Measurements from ENCODE around the gene ZFC3H1.

Gene ZFC3H1

GRCh38 chr12:71625476-71625875, 38.2 kb downstream of the ZFC3H1 start:
- H3K79me2 ChIP-seq (ENCODE audit: low read length) = peaks cover 22% of the 10 kb centered on the region
- H2AFZ ChIP-seq (ENCODE audit: low read length) = no peak overlapping the region
- H3K4me2 ChIP-seq (ENCODE audit: low read depth, low read length) = 0 out of 2 replicates have a peak overlapping the region, but pooled peaks have one; percentile 40
- no peaks in the 10 kb centered on the region for H3K27me3 ChIP-seq (replicated peaks; ENCODE audit: insufficient read depth, low read length)
- peaks cover 15% of the 10 kb centered on the region for H3K4me1 ChIP-seq (ENCODE audit: low read length)
- H3K36me3 ChIP-seq (replicated peaks; ENCODE audit: insufficient read depth, low read length) = peaks cover 35% of the 10 kb centered on the region; the same call in 1 of the 2 replicates
- no peak for DNase-seq
- no peaks in the 10 kb centered on the region for H3K9me2 ChIP-seq (replicated peaks; ENCODE audit: insufficient read depth, low read length)
- TF ChIP-seq, protein P1, sequence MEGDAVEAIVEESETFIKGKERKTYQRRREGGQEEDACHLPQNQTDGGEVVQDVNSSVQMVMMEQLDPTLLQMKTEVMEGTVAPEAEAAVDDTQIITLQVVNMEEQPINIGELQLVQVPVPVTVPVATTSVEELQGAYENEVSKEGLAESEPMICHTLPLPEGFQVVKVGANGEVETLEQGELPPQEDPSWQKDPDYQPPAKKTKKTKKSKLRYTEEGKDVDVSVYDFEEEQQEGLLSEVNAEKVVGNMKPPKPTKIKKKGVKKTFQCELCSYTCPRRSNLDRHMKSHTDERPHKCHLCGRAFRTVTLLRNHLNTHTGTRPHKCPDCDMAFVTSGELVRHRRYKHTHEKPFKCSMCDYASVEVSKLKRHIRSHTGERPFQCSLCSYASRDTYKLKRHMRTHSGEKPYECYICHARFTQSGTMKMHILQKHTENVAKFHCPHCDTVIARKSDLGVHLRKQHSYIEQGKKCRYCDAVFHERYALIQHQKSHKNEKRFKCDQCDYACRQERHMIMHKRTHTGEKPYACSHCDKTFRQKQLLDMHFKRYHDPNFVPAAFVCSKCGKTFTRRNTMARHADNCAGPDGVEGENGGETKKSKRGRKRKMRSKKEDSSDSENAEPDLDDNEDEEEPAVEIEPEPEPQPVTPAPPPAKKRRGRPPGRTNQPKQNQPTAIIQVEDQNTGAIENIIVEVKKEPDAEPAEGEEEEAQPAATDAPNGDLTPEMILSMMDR (IDR thresholded peaks at IDR 0.05; ENCODE audit: low read length) = no peak
- no peak for TF ChIP-seq EZH2phosphoT487 (IDR thresholded peaks at IDR 0.05; ENCODE audit: low read length)
- no peak for TF ChIP-seq EZH2 (optimal IDR thresholded peaks at IDR 0.05; ENCODE audit: low read depth, low read length)
- no peak overlapping the region for H3K27ac ChIP-seq (ENCODE audit: low read length)
- H3K4me3 ChIP-seq (ENCODE audit: low read length) = no peak overlapping the region
- H4K20me1 ChIP-seq (ENCODE audit: insufficient read depth, low read length) = no peaks in the 10 kb centered on the region
- H3K9me3 ChIP-seq (replicated peaks; ENCODE audit: insufficient read depth, low read length) = no peaks in the 10 kb centered on the region
- H3F3A ChIP-seq (ENCODE audit: insufficient read depth, low read length) = peaks cover 12% of the 10 kb centered on the region; the same call in 1 of the 2 replicates
- H3K9ac ChIP-seq (ENCODE audit: low read length) = no peak overlapping the region

DNA sequence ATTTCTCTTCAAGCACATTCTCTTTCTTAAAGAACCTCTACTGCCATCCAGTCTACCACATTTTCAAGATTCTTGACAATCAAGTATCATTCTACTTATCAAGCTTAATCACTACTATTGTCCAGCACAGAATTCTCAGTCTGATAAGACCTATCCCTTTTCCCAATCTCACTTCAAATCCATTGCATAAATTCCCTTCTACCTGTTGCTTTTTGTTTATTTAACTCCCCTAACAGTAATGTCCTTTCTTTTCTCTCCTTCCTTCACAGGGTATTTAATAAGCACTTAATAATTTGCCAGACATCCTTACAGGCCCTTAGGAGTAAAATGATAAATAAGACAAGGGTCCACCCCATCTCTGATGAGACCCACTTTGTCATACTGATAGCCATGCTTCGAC, 41.7 kb downstream of the ZFC3H1 start:
- no peak overlapping the region for H3K27ac ChIP-seq (ENCODE audit: low read length)
- no peaks in the 10 kb centered on the region for H3K27me3 ChIP-seq (replicated peaks; ENCODE audit: insufficient read depth, low read length)
- H3K4me2 ChIP-seq (ENCODE audit: low read depth, low read length) = no peak overlapping the region
- no peak overlapping the region for H3K4me3 ChIP-seq (ENCODE audit: low read length)
- TF ChIP-seq, protein P1 (IDR thresholded peaks at IDR 0.05; ENCODE audit: low read length) = no peak
- TF ChIP-seq EZH2phosphoT487 (IDR thresholded peaks at IDR 0.05; ENCODE audit: low read length) = no peak
- no peak for TF ChIP-seq EZH2 (optimal IDR thresholded peaks at IDR 0.05; ENCODE audit: low read depth, low read length)
- H3K79me2 ChIP-seq (ENCODE audit: low read length) = peaks cover 19% of the 10 kb centered on the region
- H3K4me1 ChIP-seq (ENCODE audit: low read length) = peaks cover 15% of the 10 kb centered on the region
- H3K9ac ChIP-seq (ENCODE audit: low read length) = no peak overlapping the region
- H3K9me2 ChIP-seq (replicated peaks; ENCODE audit: insufficient read depth, low read length) = no peaks in the 10 kb centered on the region
- no peaks in the 10 kb centered on the region for H3K9me3 ChIP-seq (replicated peaks; ENCODE audit: insufficient read depth, low read length)
- H3F3A ChIP-seq (ENCODE audit: insufficient read depth, low read length) = 0 out of 2 replicates have a peak, but pooled peaks cover 2% of the 10 kb centered on the region
- DNase-seq = no peak
- H4K20me1 ChIP-seq (ENCODE audit: insufficient read depth, low read length) = no peaks in the 10 kb centered on the region
- H3K36me3 ChIP-seq (replicated peaks; ENCODE audit: insufficient read depth, low read length) = peaks cover 23% of the 10 kb centered on the region; the same call in 1 of the 2 replicates
- no peak overlapping the region for H2AFZ ChIP-seq (ENCODE audit: low read length)

DNA sequence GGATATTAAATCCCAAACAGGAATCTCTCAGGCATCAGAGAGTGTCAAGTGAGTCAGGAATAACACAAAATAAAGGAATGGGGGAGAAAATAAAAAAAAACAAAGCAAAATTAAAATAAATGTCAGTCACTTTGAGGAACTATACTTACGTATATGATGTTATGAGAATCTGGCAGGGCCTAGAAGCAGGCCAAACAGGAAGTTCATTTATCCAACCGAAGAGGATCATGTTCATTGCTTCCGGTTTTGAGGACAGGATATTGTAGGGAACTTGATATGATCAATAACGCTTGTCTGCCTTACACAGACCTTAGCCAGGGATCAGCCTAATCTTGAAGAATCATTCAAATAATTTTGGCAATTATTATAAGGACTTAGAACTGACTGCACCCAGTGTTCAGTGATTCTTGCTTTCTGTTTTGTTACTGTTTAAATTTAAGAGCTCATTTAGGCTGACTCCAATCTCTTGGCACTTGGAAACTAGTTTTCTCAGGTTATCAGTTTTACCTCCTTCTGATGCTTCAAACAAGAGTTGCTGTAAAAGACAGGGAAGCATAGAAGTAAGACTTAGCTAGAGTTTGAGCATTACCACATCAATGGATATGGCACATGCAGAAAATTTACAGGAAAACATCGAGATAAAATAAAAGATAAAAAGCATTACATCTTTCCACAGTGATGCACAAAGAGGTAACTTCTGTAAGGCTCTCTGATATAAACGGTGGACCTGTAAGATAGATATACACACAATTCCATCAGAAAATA, 53.4 kb downstream of the ZFC3H1 start:
- H3K27ac ChIP-seq (ENCODE audit: low read length) = no peak overlapping the region
- H3K4me3 ChIP-seq (ENCODE audit: low read length) = no peak overlapping the region
- H3K9me3 ChIP-seq (replicated peaks; ENCODE audit: insufficient read depth, low read length) = no peaks in the 10 kb centered on the region
- H3K4me1 ChIP-seq (ENCODE audit: low read length) = no peaks in the 10 kb centered on the region
- no peaks in the 10 kb centered on the region for H4K20me1 ChIP-seq (ENCODE audit: insufficient read depth, low read length)
- no peaks in the 10 kb centered on the region for H3K79me2 ChIP-seq (ENCODE audit: low read length)
- no peaks in the 10 kb centered on the region for H3K9me2 ChIP-seq (replicated peaks; ENCODE audit: insufficient read depth, low read length)
- TF ChIP-seq EZH2 (optimal IDR thresholded peaks at IDR 0.05; ENCODE audit: low read depth, low read length) (no peak), EZH2phosphoT487 (IDR thresholded peaks at IDR 0.05; ENCODE audit: low read length) (no peak)
- TF ChIP-seq, protein P1 (IDR thresholded peaks at IDR 0.05; ENCODE audit: low read length) = no peak
- H3K4me2 ChIP-seq (ENCODE audit: low read depth, low read length) = no peak overlapping the region
- no peaks in the 10 kb centered on the region for H3F3A ChIP-seq (ENCODE audit: insufficient read depth, low read length)
- H3K36me3 ChIP-seq (replicated peaks; ENCODE audit: insufficient read depth, low read length) = peaks cover 16% of the 10 kb centered on the region; the same call in 1 of the 2 replicates
- H2AFZ ChIP-seq (ENCODE audit: low read length) = no peak overlapping the region
- H3K27me3 ChIP-seq (replicated peaks; ENCODE audit: insufficient read depth, low read length) = no peaks in the 10 kb centered on the region
- no peak overlapping the region for H3K9ac ChIP-seq (ENCODE audit: low read length)
- no peak for DNase-seq
